ENCODE results near the gene BRD2.

GRCh38 chr6:32973144-32974015 is 5.0 kb downstream of the BRD2 start:
- TF ChIP-seq CTCF (IDR thresholded peaks at IDR 0.05) (no peak), POLR2A (IDR thresholded peaks at IDR 0.05) (peak in 1 of 3 donors; percentile 7)

Data from body of pancreas (tissue), 4 donors.